ENCODE results near the gene DSCAML1.

Gene DSCAML1

GRCh38 chr11:117605331-117605730, 191.7 kb downstream of the DSCAML1 start:
- TF ChIP-seq ZFP3 (CRISPR knock-in tag; IDR thresholded peaks at IDR 0.05) (no peak), GLIS3 (CRISPR knock-in tag; IDR thresholded peaks at IDR 0.05) (no peak), ARNTL (CRISPR knock-in tag; IDR thresholded peaks at IDR 0.05; ENCODE audit: borderline replicate concordance, low read depth) (no peak), TSHZ2 (CRISPR knock-in tag; IDR thresholded peaks at IDR 0.05) (no peak), TCF4 (CRISPR knock-in tag; IDR thresholded peaks at IDR 0.05; ENCODE audit: borderline replicate concordance) (no peak), PATZ1 (CRISPR knock-in tag; IDR thresholded peaks at IDR 0.05; ENCODE audit: borderline replicate concordance) (no peak), PPARA (CRISPR knock-in tag; IDR thresholded peaks at IDR 0.05; ENCODE audit: borderline replicate concordance) (no peak), ISL1 (CRISPR knock-in tag; IDR thresholded peaks at IDR 0.05) (no peak), ESRRG (CRISPR knock-in tag; IDR thresholded peaks at IDR 0.05) (no peak), CSRNP3 (CRISPR knock-in tag; IDR thresholded peaks at IDR 0.05) (no peak)
- ATAC-seq, result no peak

- no peak for TF ChIP-seq ZNF8 (CRISPR knock-in tag; IDR thresholded peaks at IDR 0.05)
- no peak for ATAC-seq
Measured at GRCh38 chr11:117604336-117604995, 192.6 kb downstream of the DSCAML1 start.

- TF ChIP-seq ZNF70 (CRISPR knock-in tag; IDR thresholded peaks at IDR 0.05) (no peak), TOX (CRISPR knock-in tag; IDR thresholded peaks at IDR 0.05; ENCODE audit: borderline replicate concordance) (no peak), ESRRG (CRISPR knock-in tag; IDR thresholded peaks at IDR 0.05) (no peak), POU6F1 (CRISPR knock-in tag; IDR thresholded peaks at IDR 0.05; ENCODE audit: borderline replicate concordance, low read depth) (no peak), TCF4 (CRISPR knock-in tag; IDR thresholded peaks at IDR 0.05; ENCODE audit: borderline replicate concordance) (no peak), ZFP30 (CRISPR knock-in tag; IDR thresholded peaks at IDR 0.05) (no peak), ZNF565 (CRISPR knock-in tag; conservative IDR thresholded peaks at IDR 0.05; ENCODE audit: low read depth) (no peak), RARB (CRISPR knock-in tag; IDR thresholded peaks at IDR 0.05) (no peak), BACH2 (CRISPR knock-in tag; IDR thresholded peaks at IDR 0.05; ENCODE audit: borderline replicate concordance) (no peak), ZNF8 (CRISPR knock-in tag; IDR thresholded peaks at IDR 0.05) (no peak), PATZ1 (CRISPR knock-in tag; IDR thresholded peaks at IDR 0.05; ENCODE audit: borderline replicate concordance) (no peak), SNAI2 (CRISPR knock-in tag; IDR thresholded peaks at IDR 0.05) (no peak), CSRNP3 (CRISPR knock-in tag; IDR thresholded peaks at IDR 0.05) (no peak), ZFP3 (CRISPR knock-in tag; IDR thresholded peaks at IDR 0.05) (no peak)
- no peak for ATAC-seq
Measured at GRCh38 chr11:117603932-117604331, 193.1 kb downstream of the DSCAML1 start.

Data from SK-N-SH treated with all-trans-retinoic acid at 6 μM for 48 hours (cell line).